Type B pancreatic cell (in vitro differentiated cells): Measurements from ENCODE around the gene ARHGEF33. TPM values are rescaled to one million over a fixed set of nuclear protein-coding genes. Genes with fewer than 3 reads are reported as not detected.
A peak's percentile ranks its signal among the peaks of the same experiment; 100 is the strongest.

Experiments
- DNase-seq: peaks from one replicate; pipeline ENCODE4 v3.0.0; 2021; ENCODE audit warnings: mixed read lengths; ENCODE audit not compliant: unreplicated experiment; ENCODE audit errors: extremely low spot score
- H3K27ac Mint-ChIP-seq: 2 replicates; pipeline ENCODE4 v1.8.0; 2021; ENCODE audit warnings: mild to moderate bottlenecking, mixed read lengths
- H3K27me3 Mint-ChIP-seq: 2 replicates; pipeline ENCODE4 v1.8.0; 2021; ENCODE audit warnings: mixed read lengths
- H3K36me3 Mint-ChIP-seq: 2 replicates; pipeline ENCODE4 v1.8.0; 2021; ENCODE audit warnings: mixed read lengths
- H3K4me1 Mint-ChIP-seq: one replicate; pipeline ENCODE4 v1.8.0; 2021; ENCODE audit warnings: mixed read lengths; ENCODE audit not compliant: unreplicated experiment
- H3K4me3 Mint-ChIP-seq: 2 replicates; pipeline ENCODE4 v1.8.0; 2021; ENCODE audit warnings: mild to moderate bottlenecking, mixed read lengths
- H3K9me3 Mint-ChIP-seq: 2 replicates; pipeline ENCODE4 v1.8.0; 2021; ENCODE audit warnings: mixed read lengths
- total RNA-seq: library from RNA; stranded (reverse); gene quantifications from 2 replicates; pipeline ENCODE4 v1.2.1, GENCODE V29; 2021; ENCODE audit warnings: low replicate concordance
- TF ChIP-seq, protein P1 (sequence below): fragments of 200-600 bp; sonication (generic); conservative IDR thresholded peaks from 2 replicates; pipeline ENCODE4 v1.5.0; 2021; ENCODE audit warnings: antibody characterized with exemption, mild to moderate bottlenecking

ARHGEF33 gene
- total RNA-seq, 1 donor from 2014 or later = 1.0 TPM

DNA sequence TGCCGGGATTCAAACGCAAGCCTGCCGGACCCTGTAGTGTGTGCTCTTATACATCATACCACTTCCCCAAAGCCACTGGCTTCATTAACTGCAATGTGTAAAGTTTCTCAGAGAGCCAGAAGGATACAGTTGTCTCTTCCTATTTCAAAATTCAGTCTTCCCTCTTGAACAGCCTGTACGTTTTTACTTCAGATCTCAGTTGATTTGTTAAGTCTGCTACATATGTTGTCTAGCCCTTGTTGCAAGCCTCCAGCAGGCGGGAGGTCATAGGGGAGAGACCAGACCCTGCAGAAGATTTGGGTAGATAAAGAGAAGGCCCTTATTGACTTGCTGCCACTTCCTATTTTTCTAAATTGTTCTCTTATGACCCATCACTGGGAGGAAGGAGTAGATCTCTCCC, 56.2 kb downstream of the ARHGEF33 start:
- peaks cover 17% of the 10 kb centered on the region for H3K4me1 Mint-ChIP-seq
- H3K27ac Mint-ChIP-seq = no peak overlapping the region

GRCh38 chr2:38947241-38948239, 57.9 kb downstream of the ARHGEF33 start:
- peaks cover 3% of the 10 kb centered on the region for H3K27me3 Mint-ChIP-seq
- peaks cover 4% of the 10 kb centered on the region for H3K9me3 Mint-ChIP-seq
- H3K4me3 Mint-ChIP-seq = no peak overlapping the region
- peaks cover 17% of the 10 kb centered on the region for H3K4me1 Mint-ChIP-seq
- TF ChIP-seq, protein P1, sequence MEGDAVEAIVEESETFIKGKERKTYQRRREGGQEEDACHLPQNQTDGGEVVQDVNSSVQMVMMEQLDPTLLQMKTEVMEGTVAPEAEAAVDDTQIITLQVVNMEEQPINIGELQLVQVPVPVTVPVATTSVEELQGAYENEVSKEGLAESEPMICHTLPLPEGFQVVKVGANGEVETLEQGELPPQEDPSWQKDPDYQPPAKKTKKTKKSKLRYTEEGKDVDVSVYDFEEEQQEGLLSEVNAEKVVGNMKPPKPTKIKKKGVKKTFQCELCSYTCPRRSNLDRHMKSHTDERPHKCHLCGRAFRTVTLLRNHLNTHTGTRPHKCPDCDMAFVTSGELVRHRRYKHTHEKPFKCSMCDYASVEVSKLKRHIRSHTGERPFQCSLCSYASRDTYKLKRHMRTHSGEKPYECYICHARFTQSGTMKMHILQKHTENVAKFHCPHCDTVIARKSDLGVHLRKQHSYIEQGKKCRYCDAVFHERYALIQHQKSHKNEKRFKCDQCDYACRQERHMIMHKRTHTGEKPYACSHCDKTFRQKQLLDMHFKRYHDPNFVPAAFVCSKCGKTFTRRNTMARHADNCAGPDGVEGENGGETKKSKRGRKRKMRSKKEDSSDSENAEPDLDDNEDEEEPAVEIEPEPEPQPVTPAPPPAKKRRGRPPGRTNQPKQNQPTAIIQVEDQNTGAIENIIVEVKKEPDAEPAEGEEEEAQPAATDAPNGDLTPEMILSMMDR = peak; percentile 84
- no peaks in the 10 kb centered on the region for H3K36me3 Mint-ChIP-seq
- no peak for DNase-seq
- H3K27ac Mint-ChIP-seq = peak overlapping the region; percentile 42

More for the DNA sequence above, 56.2 kb downstream of the ARHGEF33 start:
- TF ChIP-seq, protein P1 = no peak
- no peak overlapping the region for H3K4me3 Mint-ChIP-seq
- no peaks in the 10 kb centered on the region for H3K36me3 Mint-ChIP-seq
- peaks cover 3% of the 10 kb centered on the region for H3K27me3 Mint-ChIP-seq
- peaks cover 4% of the 10 kb centered on the region for H3K9me3 Mint-ChIP-seq
- no peak for DNase-seq

GRCh38 chr2:38948387-38948882, 58.8 kb downstream of the ARHGEF33 start:
- DNase-seq = no peak
- peaks cover 6% of the 10 kb centered on the region for H3K27me3 Mint-ChIP-seq
- H3K4me3 Mint-ChIP-seq = no peak overlapping the region
- peaks cover 16% of the 10 kb centered on the region for H3K4me1 Mint-ChIP-seq
- no peak overlapping the region for H3K27ac Mint-ChIP-seq
- H3K9me3 Mint-ChIP-seq = peaks cover 4% of the 10 kb centered on the region
- TF ChIP-seq, protein P1 = no peak
- no peaks in the 10 kb centered on the region for H3K36me3 Mint-ChIP-seq

DNA sequence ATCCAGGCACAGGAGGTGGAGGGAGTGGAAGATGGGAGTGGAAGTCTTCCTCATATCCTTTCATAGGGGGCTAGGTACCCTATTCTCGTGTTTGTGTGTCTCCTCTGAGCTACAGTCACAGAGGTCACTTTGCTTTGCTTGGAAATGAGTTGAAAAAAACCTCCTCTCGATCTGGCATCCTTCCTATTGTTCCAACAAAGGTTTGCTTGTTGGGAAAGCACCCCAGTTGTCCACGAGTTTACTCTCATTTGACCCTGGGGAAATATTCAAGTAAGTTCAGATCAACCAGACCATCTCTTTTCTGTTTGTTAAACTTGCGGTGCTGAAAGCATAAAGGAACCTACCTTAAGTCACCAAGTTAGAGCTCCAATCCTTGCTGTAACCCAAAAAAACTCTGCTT, 59.3 kb downstream of the ARHGEF33 start:
- Mint-ChIP-seq H3K27me3 (peaks cover 7% of the 10 kb centered on the region), H3K27ac (no peak overlapping the region), H3K36me3 (no peaks in the 10 kb centered on the region), H3K4me1 (peaks cover 10% of the 10 kb centered on the region), H3K9me3 (peaks cover 4% of the 10 kb centered on the region), H3K4me3 (no peak overlapping the region)
- TF ChIP-seq, protein P1 = no peak
- DNase-seq = no peak

- no peak overlapping the region for H3K4me3 Mint-ChIP-seq
- TF ChIP-seq, protein P1 = no peak
- H3K9me3 Mint-ChIP-seq = peaks cover 4% of the 10 kb centered on the region
- H3K27me3 Mint-ChIP-seq = peaks cover 7% of the 10 kb centered on the region
- no peak overlapping the region for H3K27ac Mint-ChIP-seq
- no peaks in the 10 kb centered on the region for H3K36me3 Mint-ChIP-seq
- H3K4me1 Mint-ChIP-seq = peaks cover 3% of the 10 kb centered on the region
- DNase-seq = no peak
Measured at GRCh38 chr2:38951766-38952165, 62.1 kb downstream of the ARHGEF33 start.
